ENCODE results near the gene GABARAP.
"Not testable (repeated sequence)": the region's sequence is repeated elsewhere in the genome, so short reads cannot be mapped to it uniquely, and the experiment has no call there.

The GABARAP gene

GRCh38 chr17:7260651-7261378, 18.6 kb upstream of the GABARAP start:
- no peak for DNase-seq (ENCODE audit: low read depth)

DNA sequence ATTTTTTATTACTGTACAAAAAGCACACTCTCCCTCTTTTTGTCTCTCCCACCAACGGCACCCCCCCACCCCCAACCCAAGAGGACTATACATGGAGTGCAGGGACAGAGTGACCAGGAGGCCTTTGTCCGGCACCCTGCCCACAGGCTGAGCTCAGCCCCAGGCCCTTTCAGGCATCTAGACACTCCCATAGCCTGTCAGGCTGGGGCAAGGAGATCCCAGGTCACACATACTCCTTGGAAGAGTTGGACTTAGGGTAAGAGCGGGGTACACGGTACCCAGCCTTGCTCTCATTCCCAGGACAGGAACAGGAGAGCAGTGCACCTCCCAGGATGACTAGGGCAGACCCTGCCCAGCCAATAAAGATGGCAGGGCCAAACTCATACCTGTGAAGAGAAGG, 17.9 kb upstream of the GABARAP start:
- DNase-seq (ENCODE audit: low read depth), result no peak

DNA sequence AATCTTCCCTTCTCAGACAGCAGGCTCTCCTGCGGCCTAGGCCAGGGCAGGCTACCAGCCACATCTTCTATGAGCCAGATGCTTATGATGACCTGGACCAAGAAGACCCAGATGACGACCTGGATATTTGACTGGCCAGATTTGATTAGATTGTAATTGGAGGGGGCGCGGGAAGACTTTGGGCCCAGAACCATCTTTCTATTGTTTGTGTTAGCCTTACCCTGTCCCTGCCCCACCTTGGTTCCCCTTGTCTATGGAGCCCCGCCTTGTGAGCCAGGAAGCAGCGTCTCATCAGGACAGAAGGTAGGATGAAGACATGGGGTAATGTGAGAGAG, 17.3 kb upstream of the GABARAP start:
- DNase-seq (ENCODE audit: low read depth), result no peak

DNA sequence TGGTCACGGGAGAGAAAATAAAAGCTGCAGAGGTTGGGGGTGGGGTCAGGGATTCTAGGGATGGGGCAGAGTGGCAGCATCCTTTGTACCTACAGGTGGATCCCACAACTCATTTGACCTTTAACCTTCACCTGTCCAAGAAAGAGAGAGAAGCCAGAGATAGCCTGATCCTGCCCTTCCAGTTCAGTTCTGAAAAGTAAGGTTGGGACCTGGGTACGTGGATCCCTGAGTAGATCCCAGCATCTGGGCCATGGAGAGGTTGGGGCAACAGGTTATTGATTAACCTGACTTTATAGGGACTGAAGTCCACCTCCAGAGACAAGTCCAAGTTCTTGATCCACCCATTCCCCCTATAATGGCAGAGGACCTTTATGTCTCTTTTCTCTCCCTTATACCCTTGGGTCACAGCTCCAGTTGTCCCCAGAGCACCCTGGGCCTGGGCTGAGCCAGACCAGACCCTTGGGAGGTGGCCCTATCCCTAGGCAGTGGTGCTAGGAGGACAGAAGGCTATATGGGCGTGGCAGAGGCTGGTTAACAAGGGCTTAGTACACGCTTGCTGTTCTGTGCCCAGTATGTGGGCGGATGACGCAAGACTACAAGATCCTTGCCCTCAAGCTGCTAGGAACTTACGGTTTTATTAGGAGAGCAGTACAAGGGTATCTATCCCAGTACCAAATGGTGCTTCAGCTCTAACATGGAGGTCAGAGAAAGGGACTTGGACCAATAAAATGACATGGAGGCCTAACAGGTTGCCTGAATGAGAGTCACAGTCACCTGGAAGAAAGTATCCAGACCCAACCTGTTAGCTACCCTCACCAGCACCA, 16.7 kb upstream of the GABARAP start:
- DNase-seq (ENCODE audit: low read depth), result no peak

DNA sequence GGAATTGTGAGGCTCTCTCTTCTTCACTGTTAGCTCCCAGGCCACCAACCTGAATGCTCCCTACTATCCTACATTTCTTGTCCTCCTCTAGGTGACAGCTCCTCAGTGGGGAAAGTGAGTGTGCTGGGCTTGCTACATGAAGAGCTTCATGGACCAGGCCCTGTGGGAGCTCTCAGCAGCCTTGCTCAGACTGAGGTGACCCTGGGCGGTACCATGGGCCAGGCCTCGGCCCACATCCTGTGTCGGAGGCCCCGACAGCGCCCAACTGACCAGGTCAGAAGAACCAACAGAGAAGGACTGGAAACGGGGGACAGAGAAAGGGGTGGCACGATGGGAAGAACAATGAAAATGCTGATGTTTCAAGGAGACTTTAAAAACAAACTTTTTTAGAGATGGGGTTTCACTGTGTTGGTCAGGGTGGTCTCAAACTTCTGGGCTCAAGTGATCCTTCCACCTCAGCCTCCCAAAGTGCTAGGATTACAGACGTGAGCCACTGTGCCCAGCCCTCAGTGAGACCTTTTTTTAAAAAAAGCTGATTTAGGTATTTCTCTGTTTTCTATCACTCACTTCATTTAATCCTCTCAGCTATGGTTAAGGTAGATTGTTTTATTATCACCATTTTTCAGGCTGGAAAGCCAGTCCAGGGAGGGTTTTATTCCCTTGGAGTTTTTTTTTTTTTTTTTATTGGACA, 14.7 kb upstream of the GABARAP start:
- DNase-seq (ENCODE audit: low read depth), result no peak

DNA sequence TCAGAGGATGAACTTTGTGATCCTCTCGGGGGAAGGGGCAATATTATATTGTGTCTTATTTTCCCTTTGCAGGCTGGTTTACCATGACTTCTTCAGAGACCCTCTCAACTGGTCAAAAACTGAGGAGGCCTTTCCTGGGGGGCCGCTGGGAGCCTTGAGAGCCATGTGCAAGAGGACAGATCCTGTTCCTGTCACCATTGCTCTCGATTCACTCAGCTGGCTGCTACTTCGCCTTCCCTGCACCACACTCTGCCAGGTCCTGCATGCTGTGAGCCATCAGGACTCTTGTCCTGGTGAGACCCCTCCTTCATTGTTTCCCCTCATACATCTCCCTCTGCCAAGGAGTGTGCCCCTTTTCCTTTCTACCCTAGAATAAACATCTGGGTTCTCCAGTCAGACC, 12.3 kb upstream of the GABARAP start:
- no peak for DNase-seq (ENCODE audit: low read depth)

- DNase-seq (ENCODE audit: low read depth), result no peak
Measured at GRCh38 chr17:7253082-7253481, 10.8 kb upstream of the GABARAP start.

DNA sequence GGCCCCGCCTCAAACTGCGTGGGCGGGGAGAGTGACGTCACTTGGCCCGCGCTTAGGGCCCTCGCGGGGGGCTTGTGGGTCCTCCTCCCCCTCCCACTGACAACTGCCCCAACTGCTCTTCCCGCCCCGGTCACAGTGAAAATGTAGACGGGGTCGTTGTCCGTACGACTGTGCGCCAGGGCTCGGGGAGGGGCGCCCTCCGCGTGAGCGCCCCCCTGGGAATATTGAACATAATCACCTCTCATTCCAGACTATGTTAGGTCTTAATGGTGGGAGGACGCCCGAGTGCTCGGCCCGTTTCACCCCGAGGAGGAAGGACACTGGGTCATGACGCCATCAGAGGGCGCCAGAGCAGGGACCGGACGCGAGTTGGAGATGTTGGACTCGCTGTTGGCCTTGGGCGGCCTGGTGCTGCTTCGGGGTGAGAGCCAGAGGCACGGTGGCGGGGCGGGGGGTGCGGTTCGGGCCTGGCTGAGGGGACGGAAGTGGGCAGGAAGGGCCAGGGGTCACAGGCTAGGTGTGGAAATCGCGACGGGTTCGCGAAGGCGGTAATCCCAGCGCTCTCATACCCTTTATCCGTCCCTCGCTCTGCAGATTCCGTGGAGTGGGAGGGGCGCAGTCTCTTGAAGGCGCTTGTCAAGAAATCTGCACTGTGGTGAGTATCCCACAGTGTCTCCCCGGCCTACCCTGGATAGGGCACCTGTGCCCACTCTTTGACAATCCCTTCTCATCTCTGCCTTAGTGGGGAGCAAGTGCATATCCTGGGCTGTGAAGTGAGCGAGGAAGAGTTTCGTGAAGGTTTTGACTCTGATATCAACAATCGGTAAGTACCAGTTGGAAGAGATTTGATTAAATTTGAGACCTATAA, 10.2 kb upstream of the GABARAP start, which contains the start of gene ELP5:
ELP5 (plus strand) TSS at position 40 of the 868 bp plus-strand sequence; CDS start at position 376, 336 bp downstream.
- DNase-seq (ENCODE audit: low read depth), result peak; percentile 79

DNA sequence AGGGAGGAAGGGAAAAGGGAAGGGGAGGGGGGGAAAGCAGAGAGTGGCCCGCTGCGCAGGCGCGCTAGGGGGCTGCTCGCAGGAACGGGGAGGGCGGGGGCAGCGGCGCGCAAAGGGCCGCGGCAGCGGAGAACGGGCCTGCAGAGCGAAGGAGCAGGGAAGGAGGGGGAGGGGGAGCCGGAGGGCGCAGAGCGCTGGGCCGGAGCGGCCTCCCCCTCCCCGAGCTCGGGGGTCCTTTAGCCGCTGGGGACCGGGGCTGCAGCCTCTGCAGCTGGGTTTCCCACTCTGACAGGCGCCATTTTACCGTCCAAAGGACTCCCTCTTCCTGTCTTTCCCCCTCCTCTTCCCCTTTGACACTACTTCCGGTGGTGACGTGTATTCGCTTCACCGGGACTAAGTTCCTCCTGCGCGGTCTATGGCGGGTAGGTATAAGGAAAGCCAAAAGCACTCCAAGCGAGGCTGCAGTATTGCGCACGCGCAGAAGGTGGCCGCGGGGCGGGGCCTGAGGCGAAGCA, 9.5 kb upstream of the GABARAP start, which contains the start of gene CTDNEP1:
CTDNEP1 (minus strand) TSS at position 74 of the 515 bp plus-strand sequence. CDS start 438 bp downstream, outside the sequence.
- peak; percentile 99 for DNase-seq (ENCODE audit: low read depth)

DNA sequence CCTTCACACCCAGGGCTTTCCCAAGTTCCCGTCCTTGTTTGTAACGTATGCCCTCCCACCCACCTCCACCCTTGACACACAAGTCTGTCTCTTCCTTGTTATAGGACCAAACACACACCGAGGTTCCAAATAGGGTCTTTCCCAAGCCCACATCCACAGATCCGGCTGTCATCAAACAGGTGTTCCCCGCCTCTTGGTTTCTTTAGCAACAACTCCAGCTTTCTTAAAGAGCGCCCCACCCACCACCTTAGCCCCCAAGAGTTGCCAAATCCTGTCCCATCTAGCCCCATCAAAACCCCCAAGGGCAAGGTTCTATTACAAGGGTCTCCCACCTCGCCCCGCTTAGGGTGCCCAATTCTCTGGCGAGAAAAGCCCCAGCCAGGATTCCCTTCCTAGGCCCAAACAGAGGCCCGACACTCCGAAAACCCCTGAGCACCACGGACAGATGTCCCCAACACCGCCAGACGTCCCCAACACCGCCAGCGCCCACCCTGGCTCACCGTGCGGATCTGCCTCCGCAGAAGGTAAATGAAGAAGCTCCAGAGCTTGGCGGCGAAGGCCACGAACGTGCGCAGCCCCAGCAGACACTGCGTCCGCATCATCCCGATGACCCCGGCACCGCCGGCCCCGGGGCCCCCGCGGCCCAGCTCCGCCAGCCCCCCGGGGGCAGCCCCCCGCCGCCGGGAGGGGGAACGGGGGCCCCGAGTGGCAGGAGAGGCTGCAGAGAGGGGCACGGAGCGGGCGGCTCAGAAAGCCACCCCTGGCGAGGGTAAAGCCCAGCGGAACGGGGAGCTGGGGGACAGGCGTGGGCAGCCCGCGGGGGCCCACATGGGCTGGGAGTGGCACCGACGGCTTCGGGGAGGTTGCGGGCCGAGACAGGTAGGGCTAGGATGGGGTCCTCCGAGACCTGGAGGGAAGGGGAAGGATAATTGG, 8.7 kb upstream of the GABARAP start:
- DNase-seq (ENCODE audit: low read depth), result no peak

DNA sequence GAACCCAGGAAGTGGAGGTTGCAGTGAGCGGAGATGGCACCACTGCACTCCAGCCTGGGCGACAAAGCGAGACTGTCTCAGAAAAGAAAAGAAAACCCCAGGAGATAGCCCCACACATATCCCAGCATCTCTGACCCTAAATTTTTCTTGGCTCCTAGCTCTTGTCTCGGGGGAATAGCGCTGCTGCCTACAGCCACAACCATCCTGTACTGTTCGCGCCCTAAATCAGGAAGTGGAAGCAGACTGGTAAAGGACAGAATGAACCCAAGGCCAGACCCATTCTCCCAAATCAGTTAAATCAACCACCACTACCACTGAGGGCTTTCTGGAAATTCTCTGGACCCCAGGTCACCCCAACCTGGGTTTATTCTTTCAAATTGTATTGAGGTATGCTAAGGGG, 7.6 kb upstream of the GABARAP start:
- DNase-seq (ENCODE audit: low read depth), result no peak

GRCh38 chr17:7249214-7249613, 7.0 kb upstream of the GABARAP start:
- DNase-seq (ENCODE audit: low read depth), result no peak

DNA sequence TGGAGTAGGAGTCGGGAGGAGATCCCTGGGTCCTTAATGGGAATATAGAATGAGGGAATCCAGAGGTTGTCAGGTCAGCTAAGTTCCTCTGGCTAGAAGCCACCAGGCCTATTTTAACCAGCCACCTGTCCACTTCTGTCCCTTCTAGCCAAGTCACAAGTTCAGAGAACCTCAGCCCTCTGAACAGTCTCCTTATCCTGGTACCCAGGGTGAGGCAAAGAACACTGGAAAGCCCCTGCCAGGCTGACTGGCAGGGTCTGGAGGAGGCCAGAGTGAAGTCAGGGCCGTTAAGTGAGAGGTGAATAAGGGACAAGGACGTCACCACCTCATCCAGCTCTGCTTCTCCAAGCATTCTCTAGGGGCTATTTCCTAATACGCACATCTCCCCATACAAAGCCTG, 6.5 kb upstream of the GABARAP start:
- no peak for DNase-seq (ENCODE audit: low read depth)

GRCh38 chr17:7246779-7247178, 4.5 kb upstream of the GABARAP start:
- no peak for DNase-seq (ENCODE audit: low read depth)

DNA sequence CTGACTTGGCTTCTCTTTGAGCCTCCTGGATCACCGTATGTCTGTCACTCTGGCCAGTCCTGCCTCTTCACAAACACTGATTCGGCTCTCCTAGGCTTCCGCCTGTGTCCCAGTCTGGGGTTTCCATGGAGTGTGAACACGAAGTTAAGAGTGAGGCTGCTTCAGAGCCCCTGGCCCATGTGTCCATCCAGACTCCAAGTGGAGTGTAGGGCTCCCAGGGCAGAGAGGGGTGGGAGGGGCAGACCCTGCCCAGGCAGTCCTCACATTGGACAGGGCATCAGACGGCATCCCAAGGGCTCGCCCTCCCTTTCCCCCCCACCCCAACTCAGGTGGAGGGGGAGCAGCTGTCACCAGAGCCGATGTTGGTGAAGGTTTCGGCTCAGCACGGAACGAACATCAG, 1.6 kb upstream of the GABARAP start:
- DNase-seq (ENCODE audit: low read depth), result not testable (repeated sequence)

DNA sequence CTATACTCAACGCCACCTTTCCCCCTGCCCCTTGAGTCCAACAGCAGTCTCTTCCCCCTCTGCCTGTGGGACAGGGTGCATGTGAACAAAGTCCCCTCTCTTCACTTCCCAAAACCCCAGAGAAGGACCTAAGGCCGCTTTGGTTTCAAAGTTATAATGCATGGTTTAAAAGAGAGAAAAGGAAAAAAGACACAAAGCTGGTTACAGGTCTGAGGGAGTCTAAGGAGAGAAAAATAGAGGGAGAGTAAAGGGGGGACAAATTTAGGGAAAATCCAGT, 1.1 kb upstream of the GABARAP start:
- DNase-seq (ENCODE audit: low read depth), result no peak

GRCh38 chr17:7242717-7243452, 636 bp upstream of the GABARAP start:
- DNase-seq (ENCODE audit: low read depth), result peak; percentile 86

DNA sequence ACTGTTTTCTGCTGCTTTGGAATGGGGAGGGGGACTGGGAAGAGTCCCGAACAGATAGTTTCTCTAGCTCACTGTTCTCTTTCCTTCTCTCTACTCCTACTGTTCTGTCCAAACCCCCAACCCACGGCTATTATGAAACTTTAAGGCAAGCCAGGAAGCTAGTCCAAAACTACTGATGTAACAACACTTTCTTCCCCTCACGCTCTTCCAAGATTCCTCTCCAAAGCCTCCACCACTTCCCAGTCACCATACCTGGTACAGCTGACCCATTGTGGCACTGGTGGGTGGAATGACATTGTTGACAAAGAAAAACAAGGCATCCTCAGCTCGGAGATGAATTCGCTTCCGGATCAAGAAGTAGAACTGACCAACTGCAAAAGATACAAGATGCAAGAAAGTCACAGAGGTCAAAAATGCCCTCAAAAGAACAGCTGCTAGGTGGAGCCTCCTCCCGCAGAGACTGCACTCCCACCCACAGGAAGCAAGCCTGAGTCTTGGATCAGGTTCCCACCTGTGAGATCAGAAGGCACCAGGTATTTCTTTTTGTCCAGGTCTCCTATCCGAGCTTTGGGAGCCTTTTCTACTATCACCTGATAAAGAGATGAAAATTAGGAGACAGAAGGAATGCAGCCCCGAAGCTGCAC, 1.0 kb downstream of the GABARAP start:
- DNase-seq (ENCODE audit: low read depth), result no peak

DNA sequence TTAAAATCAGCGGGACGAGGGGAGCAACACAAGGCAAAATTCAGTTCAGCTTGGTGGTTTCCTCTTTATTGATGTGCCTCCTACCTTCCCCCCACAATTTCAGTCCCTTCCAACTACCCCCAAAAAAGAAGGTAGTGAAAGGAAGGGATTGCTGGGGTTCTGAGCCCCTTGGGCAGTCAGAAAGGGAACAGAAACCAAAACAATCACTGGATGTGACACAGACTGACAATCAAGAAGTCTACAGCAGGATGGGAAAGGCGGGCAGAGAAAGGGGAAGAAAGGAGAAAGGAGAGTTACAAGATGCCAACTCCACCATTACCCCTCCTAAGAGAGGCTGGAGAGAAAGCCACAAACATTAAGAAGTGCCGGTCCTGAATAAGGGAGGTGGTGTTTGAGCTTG, 1.9 kb downstream of the GABARAP start:
- DNase-seq (ENCODE audit: low read depth), result no peak

All from activated gamma-delta T cell treated with anti-CD3 and anti-CD28 coated beads, Interleukin-2, amount 50 U/mL, for 16 hours (primary cell).